Muscle layer of duodenum (tissue), 2 donors: ENCODE data around the gene STPG1.

Source experiments
- H3K27ac ChIP-seq: one replicate; pipeline ENCODE4 v1.7.0; 2013; ENCODE audit warnings: mild to moderate bottlenecking, low read length
- H3K27me3 ChIP-seq: one replicate; pipeline ENCODE4 v1.7.0; 2013; ENCODE audit warnings: low read depth, mild to moderate bottlenecking, control low read depth, low read length
- H3K36me3 ChIP-seq, 2 donors: one replicate each; pipeline ENCODE4 v1.7.0; 2013; ENCODE audit warnings: low read length in 2 of 2, control low read depth in 1 of 2, mild to moderate bottlenecking in 1 of 2; ENCODE audit not compliant: insufficient read depth in 2 of 2, control insufficient read depth in 1 of 2
- H3K4me1 ChIP-seq, 2 donors: one replicate each; pipeline ENCODE4 v1.7.0; 2013; ENCODE audit warnings: low read length in 2 of 2, mild to moderate bottlenecking in 2 of 2, control low read depth in 1 of 2, moderate library complexity in 1 of 2; ENCODE audit not compliant: insufficient read depth in 2 of 2, control insufficient read depth in 1 of 2
- H3K4me3 ChIP-seq, 2 donors: one replicate each; pipeline ENCODE4 v1.7.0; 2013; ENCODE audit warnings: low read length in 2 of 2, low read depth in 1 of 2, mild to moderate bottlenecking in 1 of 2
- H3K9me3 ChIP-seq, 2 donors: one replicate each; pipeline ENCODE4 v1.7.0; 2013; ENCODE audit warnings: low read length in 2 of 2, control low read depth in 1 of 2, mild to moderate bottlenecking in 1 of 2; ENCODE audit not compliant: control insufficient read depth in 1 of 2
- donor health status: healthy.

Gene STPG1

DNA sequence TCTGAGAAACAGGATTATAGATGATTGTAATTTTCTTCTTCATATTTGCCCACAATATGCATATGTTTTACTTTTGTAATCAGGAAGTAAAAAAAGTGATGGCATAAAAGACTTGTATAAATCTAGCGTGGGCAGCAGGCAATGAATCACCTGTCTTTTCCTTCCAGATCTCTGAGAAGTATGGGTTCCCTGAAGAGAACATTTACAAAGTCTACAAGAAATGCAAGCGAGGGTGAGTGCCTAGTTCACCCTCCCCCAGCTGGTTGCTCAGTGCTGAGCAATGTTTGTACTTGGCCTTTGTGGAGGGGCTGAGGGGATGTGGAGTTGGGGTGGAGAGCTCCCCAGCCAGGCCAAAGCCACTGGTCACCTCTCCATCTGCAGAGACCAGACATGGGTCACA lies 63.7 kb downstream of the STPG1 start:
- no peaks in the 10 kb centered on the region for H3K4me1 ChIP-seq

DNA sequence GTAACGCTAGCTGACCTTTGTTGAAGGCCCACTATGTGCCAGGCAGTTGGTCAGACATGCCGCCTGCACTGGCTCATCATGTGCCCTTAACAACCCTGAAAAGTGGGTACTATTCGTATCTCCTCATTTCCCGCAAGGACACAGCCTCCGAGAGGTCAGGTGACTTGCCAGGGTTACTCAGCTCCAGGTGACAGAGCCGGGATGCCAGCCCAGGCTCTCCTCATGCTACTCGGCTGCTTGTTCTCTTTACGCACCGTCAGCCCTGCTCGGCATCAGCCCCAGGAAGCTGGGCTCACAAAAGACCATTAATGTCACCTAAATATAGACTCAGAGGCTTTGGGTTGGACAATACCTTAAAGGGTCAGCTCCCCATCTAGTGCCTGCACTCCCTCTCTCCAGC lies 65.4 kb downstream of the STPG1 start:
- H3K36me3 ChIP-seq: no peaks in the 10 kb centered on the region
- H3K27ac ChIP-seq: no peak overlapping the region
- H3K27me3 ChIP-seq: no peaks in the 10 kb centered on the region
- no peaks in the 10 kb centered on the region for H3K9me3 ChIP-seq
- H3K4me1 ChIP-seq: no peaks in the 10 kb centered on the region
- H3K4me3 ChIP-seq: no peak overlapping the region

More for the DNA sequence above, 63.7 kb downstream of the STPG1 start:
- Histone ChIP-seq H3K27ac (no peak overlapping the region), H3K27me3 (no peaks in the 10 kb centered on the region), H3K36me3 (no peaks in the 10 kb centered on the region), H3K9me3 (no peaks in the 10 kb centered on the region), H3K4me3 (no peak overlapping the region)

DNA sequence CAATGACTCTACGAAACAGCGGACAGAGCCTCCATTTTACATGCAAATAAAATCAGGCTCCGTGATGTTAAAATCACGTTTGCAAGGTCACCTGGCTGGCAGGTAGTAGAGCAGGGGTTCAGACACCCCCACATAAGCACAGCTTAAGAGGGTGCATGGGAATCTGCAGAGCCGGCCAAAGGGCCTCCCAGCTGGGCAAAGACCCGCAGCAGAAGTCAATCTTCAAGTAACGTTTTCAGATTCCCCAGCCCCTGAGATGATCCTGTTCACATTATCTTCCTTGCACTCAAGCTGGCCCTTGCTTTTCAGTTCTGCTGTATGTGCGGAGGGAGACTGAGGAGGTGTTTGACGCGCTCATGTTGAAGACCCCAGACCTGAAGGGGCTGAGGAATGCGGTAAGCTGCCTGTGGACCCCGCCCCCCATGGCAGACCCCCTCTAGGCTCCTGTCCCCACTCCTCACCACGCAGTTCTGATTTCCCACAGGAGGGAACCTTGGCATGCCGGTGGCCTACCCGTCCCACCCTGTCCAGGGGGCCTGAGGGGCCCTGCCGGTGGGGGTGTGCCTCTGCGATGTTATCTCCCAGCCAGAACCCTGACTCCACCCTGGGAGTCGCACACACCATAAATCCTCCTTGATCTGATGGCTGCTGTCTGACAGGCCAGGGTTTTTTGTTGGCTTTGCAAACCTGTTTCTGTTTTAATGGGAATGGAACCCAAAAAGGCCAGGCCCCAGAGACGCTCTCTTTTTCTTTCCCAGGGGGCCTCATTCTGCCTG lies 66.2 kb downstream of the STPG1 start:
- Histone ChIP-seq H3K4me3 (no peak overlapping the region), H3K4me1 (no peaks in the 10 kb centered on the region), H3K27me3 (no peaks in the 10 kb centered on the region), H3K27ac (no peak overlapping the region), H3K9me3 (no peaks in the 10 kb centered on the region), H3K36me3 (no peaks in the 10 kb centered on the region)

DNA sequence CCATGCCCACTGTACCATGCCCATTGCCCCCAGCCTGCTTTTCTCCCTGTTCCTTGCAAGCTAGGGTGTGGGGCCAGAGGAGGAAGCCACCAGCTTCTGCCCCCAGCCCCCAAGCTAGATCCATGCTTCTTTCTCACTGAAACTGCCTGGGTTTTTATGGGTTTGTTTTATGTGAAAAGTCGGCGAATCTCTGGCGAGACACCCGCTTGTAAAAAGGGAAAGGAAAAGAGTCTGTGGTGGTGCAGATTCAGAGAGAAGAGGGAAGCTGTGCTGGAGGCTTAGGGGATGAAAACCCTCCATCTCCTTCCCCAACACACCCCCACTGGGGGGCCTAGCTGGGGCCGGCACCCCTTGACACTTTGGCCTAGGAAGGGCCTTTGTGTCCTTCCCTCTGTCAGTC lies 68.2 kb downstream of the STPG1 start:
- H3K27me3 ChIP-seq: no peaks in the 10 kb centered on the region
- no peak overlapping the region for H3K27ac ChIP-seq
- H3K4me1 ChIP-seq: no peaks in the 10 kb centered on the region
- H3K4me3 ChIP-seq: no peak overlapping the region
- no peaks in the 10 kb centered on the region for H3K36me3 ChIP-seq
- no peaks in the 10 kb centered on the region for H3K9me3 ChIP-seq

DNA sequence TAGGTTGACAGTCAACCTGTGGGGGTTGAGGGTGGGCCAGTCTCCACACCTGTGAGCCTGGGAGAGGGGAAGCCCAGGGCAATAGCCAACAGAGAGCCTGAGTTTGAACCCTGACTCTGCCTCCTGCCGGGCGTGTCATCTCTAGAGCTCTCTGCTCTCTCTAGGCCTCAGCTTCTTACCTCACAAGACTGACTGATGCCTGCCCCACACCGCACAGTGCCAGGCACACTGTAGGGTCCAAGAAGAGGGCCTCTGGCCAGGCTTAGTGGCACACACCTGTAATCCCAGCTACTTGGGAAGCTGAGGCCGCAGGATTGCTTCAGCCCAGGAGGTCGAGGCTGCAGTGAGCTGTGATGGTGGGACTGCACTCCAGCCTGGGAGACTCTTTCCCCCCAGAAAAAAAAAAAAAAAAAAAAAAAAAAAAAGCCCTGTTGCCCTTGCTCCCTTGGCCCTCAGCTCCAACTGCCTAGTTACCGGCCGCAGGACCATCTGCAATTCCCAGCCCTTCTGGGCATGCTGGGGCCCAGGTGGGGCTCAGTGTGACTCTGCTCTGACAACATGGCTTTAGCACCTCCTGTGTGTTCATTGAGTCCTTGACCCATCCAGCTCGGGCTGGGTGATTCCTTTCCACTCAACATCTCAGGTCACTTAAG lies 69.4 kb downstream of the STPG1 start:
- Histone ChIP-seq H3K27me3 (no peaks in the 10 kb centered on the region), H3K4me3 (no peak overlapping the region), H3K4me1 (no peaks in the 10 kb centered on the region), H3K27ac (no peak overlapping the region), H3K9me3 (no peaks in the 10 kb centered on the region), H3K36me3 (no peaks in the 10 kb centered on the region)

DNA sequence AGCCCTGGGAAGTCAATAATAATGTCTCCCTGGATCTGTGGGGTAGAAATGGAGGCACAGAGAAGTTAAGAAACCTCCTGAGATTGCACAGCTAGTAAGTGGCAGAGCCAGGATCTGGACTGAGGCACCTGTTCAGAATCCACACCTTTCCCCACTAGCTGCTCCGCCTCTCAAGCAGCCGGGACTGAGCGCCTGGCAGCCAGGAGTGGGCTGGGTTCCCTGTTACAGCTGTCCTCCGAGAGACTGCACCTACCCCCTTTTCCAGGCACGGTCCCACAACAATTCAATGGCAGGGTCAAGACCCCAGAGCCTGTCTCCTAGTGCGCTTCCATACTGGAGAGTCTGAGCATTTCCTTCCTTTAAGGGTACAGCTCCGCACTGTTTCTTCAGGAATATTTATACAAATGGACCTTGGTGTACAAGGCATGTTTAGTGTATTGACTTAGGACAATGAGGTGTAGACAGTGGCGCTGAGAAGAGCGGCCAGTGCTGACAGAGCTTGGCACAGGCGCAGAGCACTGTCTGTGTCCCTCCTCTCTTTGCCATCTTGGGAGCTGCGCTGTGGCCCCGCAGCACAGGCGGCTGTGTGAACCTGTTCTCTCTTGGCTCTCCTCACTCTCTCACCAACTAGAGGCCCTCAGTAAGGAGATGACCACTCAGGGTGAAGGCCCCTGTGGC lies 70.0 kb downstream of the STPG1 start:
- no peaks in the 10 kb centered on the region for H3K9me3 ChIP-seq
- H3K4me3 ChIP-seq: no peak overlapping the region
- H3K27ac ChIP-seq: no peak overlapping the region
- no peaks in the 10 kb centered on the region for H3K27me3 ChIP-seq
- no peaks in the 10 kb centered on the region for H3K36me3 ChIP-seq
- no peaks in the 10 kb centered on the region for H3K4me1 ChIP-seq

DNA sequence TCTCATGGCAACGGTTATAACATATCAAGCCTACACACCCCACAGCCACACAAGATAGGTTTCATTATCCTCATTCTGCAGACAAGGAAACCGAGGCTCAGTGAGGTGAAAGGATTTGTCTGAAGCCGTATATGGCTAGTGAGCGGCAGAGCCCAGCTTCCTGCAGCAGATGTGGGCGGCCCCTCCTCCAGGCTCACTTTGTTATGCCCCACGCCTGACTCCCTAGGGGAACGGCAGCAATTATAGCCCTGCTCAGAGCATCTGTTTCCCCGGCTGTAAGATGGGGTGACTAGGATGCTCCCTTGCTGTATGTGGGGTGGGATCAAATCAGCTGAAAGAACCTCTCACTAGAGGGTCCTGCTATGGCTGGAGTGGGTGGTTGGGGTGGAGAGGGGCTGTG lies 72.3 kb downstream of the STPG1 start:
- H3K27ac ChIP-seq: no peak overlapping the region
- H3K36me3 ChIP-seq: no peaks in the 10 kb centered on the region
- H3K4me3 ChIP-seq: no peak overlapping the region
- no peaks in the 10 kb centered on the region for H3K9me3 ChIP-seq
- H3K27me3 ChIP-seq: no peaks in the 10 kb centered on the region
- H3K4me1 ChIP-seq: no peaks in the 10 kb centered on the region

DNA sequence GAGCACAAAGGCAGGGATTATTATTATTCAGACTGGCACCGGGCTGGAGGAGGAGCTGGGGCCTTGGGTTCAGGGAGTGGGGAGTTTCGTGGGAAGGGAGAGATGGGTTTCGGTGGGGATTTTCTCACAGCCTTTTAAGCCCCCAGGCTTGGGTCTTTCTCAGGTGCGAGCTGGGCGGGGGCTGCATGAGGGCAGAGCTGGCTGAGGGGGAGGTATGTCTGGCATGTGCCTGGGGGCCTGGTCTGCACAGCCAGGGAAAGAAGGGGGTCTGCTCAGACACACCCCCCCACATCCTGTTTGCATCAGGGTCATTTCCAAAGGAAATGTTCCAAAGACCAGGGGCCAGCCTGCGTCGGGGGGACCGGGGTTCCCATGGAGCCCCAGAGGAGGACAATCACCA lies 72.8 kb downstream of the STPG1 start:
- H3K4me1 ChIP-seq: no peaks in the 10 kb centered on the region
- no peaks in the 10 kb centered on the region for H3K27me3 ChIP-seq
- H3K9me3 ChIP-seq: no peaks in the 10 kb centered on the region
- H3K4me3 ChIP-seq: no peak overlapping the region
- no peak overlapping the region for H3K27ac ChIP-seq
- H3K36me3 ChIP-seq: no peaks in the 10 kb centered on the region

DNA sequence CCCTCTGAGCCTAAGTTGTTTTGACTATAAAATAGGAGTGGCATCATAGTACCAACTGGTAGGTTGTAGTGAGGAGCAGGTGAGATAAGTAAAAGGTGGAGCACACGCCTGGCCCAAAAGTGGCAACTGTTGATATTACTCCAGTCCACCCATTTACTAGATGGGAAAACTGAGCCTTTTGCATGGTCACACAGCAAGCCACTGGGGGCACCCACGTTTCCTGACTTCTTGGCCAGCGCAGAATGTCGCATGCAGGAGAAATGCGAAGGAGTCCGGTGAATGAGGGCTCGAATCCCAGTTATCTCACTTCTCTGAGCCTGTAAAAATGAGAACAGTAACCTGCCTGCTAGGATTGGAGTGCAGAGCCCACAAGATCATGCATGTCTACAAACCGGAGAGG lies 73.6 kb downstream of the STPG1 start:
- H3K27ac ChIP-seq: no peak overlapping the region
- no peaks in the 10 kb centered on the region for H3K36me3 ChIP-seq
- no peak overlapping the region for H3K4me3 ChIP-seq
- H3K9me3 ChIP-seq: no peaks in the 10 kb centered on the region
- H3K4me1 ChIP-seq: no peaks in the 10 kb centered on the region
- no peaks in the 10 kb centered on the region for H3K27me3 ChIP-seq

DNA sequence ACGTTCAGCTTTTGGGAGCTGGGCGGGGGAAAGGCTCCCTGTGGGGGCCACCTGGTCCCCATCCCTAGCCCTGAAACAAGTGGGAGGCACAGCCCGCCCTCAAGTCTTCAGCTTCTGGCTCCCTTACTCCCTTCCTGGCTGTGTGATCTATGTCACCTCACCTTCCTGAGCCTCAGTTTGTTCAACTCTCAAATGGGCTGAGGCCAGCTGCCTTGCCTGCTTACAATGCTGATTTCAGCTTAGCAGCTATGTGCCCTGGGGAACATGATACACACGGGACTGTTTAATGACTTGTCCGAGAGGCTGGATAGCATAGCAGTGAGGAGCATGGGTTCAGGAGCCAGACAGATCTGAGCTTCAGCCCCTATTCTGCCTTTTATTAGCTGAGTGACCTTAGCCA lies 75.1 kb downstream of the STPG1 start:
- no peak overlapping the region for H3K27ac ChIP-seq
- H3K4me3 ChIP-seq: no peak overlapping the region
- H3K9me3 ChIP-seq: no peaks in the 10 kb centered on the region
- no peaks in the 10 kb centered on the region for H3K4me1 ChIP-seq
- no peaks in the 10 kb centered on the region for H3K27me3 ChIP-seq
- H3K36me3 ChIP-seq: no peaks in the 10 kb centered on the region

DNA sequence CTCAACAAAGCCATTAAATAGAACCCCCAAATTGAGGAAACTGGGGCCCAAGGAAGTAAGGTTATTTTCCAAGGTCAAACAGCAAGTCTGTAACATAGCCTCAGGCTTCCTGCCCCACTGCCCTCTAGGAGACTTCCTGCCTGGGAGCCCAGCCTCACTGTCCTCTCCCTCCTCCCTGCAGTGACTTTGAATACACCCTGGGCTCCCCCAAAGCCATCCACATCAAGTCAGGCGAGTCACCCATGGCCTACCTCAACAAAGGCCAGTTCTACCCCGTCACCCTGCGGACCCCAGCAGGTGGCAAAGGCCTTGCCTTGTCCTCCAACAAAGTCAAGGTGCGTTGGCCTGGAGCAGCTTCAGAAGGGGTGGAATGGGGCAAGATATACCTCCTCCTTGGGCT lies 76.1 kb downstream of the STPG1 start:
- Histone ChIP-seq H3K36me3 (no peaks in the 10 kb centered on the region), H3K27me3 (no peaks in the 10 kb centered on the region), H3K4me3 (no peak overlapping the region), H3K4me1 (no peaks in the 10 kb centered on the region), H3K9me3 (no peaks in the 10 kb centered on the region), H3K27ac (no peak overlapping the region)
